Osteocyte (in vitro differentiated cells): ENCODE measurements around the gene CACNA1S. TPM values are rescaled to one million over a fixed set of nuclear protein-coding genes. Genes with fewer than 3 reads are reported as not detected.

Experiments used
- DNase-seq: peaks from one replicate; pipeline ENCODE4 v3.0.0; 2021; ENCODE audit warnings: mixed read lengths; ENCODE audit not compliant: unreplicated experiment; ENCODE audit errors: extremely low spot score
- H3K27ac Mint-ChIP-seq: one replicate; pipeline ENCODE4 v1.8.0; 2021; ENCODE audit warnings: mild to moderate bottlenecking, mixed read lengths; ENCODE audit not compliant: unreplicated experiment
- H3K27me3 Mint-ChIP-seq: one replicate; pipeline ENCODE4 v1.8.0; 2021; ENCODE audit warnings: mixed read lengths; ENCODE audit not compliant: unreplicated experiment
- H3K36me3 Mint-ChIP-seq: one replicate; pipeline ENCODE4 v1.8.0; 2021; ENCODE audit warnings: mixed read lengths; ENCODE audit not compliant: unreplicated experiment
- H3K4me1 Mint-ChIP-seq: one replicate; pipeline ENCODE4 v1.8.0; 2021; ENCODE audit warnings: mixed read lengths; ENCODE audit not compliant: unreplicated experiment
- H3K4me3 Mint-ChIP-seq: one replicate; pipeline ENCODE4 v1.8.0; 2021; ENCODE audit warnings: mild to moderate bottlenecking, moderate library complexity, mixed read lengths; ENCODE audit not compliant: unreplicated experiment
- H3K9me3 Mint-ChIP-seq: one replicate; pipeline ENCODE4 v1.8.0; 2021; ENCODE audit warnings: mixed read lengths; ENCODE audit not compliant: unreplicated experiment
- total RNA-seq: library from RNA; stranded (reverse); gene quantifications from 2 replicates; pipeline ENCODE4 v1.2.1, GENCODE V29; 2021
- TF ChIP-seq, protein P1 (sequence below): fragments of 200-600 bp; sonication (generic); IDR thresholded peaks from 2 replicates; pipeline ENCODE4 v1.5.0; 2021; ENCODE audit warnings: antibody characterized with exemption, mild to moderate bottlenecking, moderate library complexity

The CACNA1S gene
- total RNA-seq, 1 donor from 2014 or later: not detected

DNA sequence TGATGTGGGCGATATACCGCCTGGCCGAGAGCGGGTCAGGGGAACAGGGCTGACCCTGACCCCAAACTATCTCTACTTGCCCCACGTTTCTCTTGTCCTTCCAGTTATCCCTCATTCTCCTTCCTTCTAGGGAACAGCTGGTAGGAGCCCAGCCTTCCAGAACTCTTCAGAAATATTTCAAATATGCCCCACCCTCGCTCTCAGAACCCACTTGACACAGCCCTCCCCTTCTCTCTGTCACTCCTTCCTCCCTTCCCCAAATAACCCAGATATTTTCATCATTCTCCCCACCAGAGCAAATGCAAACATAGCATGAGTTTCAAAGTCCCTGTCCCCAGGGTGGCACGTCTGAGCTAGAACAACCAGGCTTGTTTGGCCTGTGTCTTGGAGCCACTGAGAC lies 1.1 kb downstream of the CACNA1S start:
- no peak for DNase-seq
- Mint-ChIP-seq H3K4me3 (no peak overlapping the region), H3K36me3 (no peaks in the 10 kb centered on the region), H3K4me1 (no peaks in the 10 kb centered on the region), H3K9me3 (no peaks in the 10 kb centered on the region), H3K27ac (no peak overlapping the region), H3K27me3 (peaks cover 6% of the 10 kb centered on the region)
- TF ChIP-seq, protein P1, sequence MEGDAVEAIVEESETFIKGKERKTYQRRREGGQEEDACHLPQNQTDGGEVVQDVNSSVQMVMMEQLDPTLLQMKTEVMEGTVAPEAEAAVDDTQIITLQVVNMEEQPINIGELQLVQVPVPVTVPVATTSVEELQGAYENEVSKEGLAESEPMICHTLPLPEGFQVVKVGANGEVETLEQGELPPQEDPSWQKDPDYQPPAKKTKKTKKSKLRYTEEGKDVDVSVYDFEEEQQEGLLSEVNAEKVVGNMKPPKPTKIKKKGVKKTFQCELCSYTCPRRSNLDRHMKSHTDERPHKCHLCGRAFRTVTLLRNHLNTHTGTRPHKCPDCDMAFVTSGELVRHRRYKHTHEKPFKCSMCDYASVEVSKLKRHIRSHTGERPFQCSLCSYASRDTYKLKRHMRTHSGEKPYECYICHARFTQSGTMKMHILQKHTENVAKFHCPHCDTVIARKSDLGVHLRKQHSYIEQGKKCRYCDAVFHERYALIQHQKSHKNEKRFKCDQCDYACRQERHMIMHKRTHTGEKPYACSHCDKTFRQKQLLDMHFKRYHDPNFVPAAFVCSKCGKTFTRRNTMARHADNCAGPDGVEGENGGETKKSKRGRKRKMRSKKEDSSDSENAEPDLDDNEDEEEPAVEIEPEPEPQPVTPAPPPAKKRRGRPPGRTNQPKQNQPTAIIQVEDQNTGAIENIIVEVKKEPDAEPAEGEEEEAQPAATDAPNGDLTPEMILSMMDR: no peak

DNA sequence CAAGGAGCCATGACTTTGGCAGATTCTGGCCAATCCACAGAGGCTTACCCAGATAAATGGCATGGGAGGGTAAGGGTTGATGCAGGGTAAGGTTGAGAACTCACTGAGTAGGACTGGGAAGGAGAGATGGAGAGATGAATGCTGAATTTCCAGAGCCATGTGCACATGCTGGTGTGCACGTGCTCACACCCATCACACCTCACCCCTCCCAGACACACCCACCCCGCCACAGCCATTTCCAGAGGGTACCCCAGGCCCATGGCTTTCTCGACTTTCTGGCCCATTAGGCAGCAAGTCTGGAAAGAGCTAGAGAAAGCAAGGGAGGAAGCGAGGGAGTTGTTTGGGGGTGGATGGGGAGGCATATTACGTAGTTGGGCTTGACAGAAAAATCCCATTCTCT lies 1.6 kb downstream of the CACNA1S start:
- no peaks in the 10 kb centered on the region for H3K9me3 Mint-ChIP-seq
- H3K4me1 Mint-ChIP-seq: no peaks in the 10 kb centered on the region
- no peak for DNase-seq
- TF ChIP-seq, protein P1: no peak
- H3K27ac Mint-ChIP-seq: no peak overlapping the region
- H3K36me3 Mint-ChIP-seq: no peaks in the 10 kb centered on the region
- H3K4me3 Mint-ChIP-seq: no peak overlapping the region
- H3K27me3 Mint-ChIP-seq: peaks cover 6% of the 10 kb centered on the region

DNA sequence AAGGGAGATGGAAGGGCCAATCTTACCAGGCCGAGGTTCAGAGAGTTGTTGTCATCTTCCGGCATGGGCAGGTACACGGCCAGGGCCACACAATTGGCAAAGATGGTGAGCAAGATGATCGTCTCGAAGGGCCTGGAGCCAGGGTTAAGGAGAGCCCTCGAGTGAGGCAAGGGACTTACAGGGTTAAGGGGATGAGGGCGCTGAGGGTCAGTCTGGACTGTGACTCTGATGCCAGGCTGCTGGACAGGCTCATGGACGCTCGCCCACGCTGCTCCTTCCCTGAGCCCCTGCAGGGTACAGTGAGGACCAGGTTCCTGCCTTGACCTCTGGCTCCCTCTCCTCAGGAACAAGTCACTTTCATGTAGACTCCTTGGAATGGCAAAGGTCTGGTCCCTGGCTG lies 2.1 kb downstream of the CACNA1S start:
- Mint-ChIP-seq H3K27me3 (peaks cover 6% of the 10 kb centered on the region), H3K36me3 (no peaks in the 10 kb centered on the region), H3K4me1 (no peaks in the 10 kb centered on the region), H3K4me3 (no peak overlapping the region), H3K9me3 (no peaks in the 10 kb centered on the region), H3K27ac (no peak overlapping the region)
- DNase-seq: no peak
- TF ChIP-seq, protein P1: no peak

DNA sequence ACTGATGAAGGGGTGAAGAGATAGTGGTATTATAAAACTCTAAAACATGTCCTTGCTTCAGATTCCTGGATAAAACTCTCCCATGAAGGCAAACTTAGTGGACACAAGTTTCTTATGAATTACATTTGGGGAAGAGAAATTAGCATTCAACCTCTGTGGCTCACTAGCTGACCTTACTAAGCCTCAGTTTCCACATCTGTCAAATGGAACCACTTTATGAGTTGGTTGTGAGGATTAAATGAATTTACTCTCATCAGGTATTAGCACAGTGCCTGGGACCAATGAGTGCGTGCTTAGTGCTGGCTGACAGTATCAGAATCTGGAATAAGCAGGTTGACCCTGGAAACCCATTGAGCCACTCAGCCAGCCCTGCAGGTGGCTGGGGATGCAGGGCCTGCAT lies 2.6 kb downstream of the CACNA1S start:
- DNase-seq: no peak
- no peak overlapping the region for H3K4me3 Mint-ChIP-seq
- no peaks in the 10 kb centered on the region for H3K9me3 Mint-ChIP-seq
- no peaks in the 10 kb centered on the region for H3K4me1 Mint-ChIP-seq
- H3K27ac Mint-ChIP-seq: no peak overlapping the region
- TF ChIP-seq, protein P1: no peak
- peaks cover 9% of the 10 kb centered on the region for H3K27me3 Mint-ChIP-seq
- H3K36me3 Mint-ChIP-seq: no peaks in the 10 kb centered on the region

DNA sequence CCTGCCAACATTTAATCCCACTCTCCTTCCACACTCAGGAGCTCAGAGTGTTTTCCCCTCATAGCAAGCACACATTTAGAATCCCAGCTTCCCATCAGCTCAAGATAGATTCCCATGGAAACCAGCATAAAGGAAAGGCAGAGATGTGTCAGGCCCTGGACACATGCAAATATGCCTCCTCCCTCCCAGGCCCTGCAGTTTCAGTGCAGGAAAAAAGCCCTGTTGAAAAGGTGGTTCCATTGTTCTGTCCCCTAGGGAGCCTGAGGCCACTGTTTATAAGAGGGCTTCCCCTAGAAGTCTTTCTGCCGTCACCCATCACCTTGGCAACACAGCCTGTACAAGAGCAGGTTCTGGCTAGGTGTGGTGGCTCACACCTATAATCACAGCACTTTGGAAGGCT lies 3.6 kb downstream of the CACNA1S start:
- H3K27me3 Mint-ChIP-seq: peaks cover 9% of the 10 kb centered on the region
- no peak for DNase-seq
- no peaks in the 10 kb centered on the region for H3K36me3 Mint-ChIP-seq
- H3K27ac Mint-ChIP-seq: no peak overlapping the region
- no peaks in the 10 kb centered on the region for H3K9me3 Mint-ChIP-seq
- H3K4me1 Mint-ChIP-seq: no peaks in the 10 kb centered on the region
- H3K4me3 Mint-ChIP-seq: no peak overlapping the region
- TF ChIP-seq, protein P1: no peak
